Suprapubic skin (tissue), 4 donors: ENCODE data around the gene UCK2.

Experiments used
- CTCF ChIP-seq, 2 donors: fragments of 200-600 bp in 1 of 2; fragments of 450-650 bp in 1 of 2; sonication (generic) in 1 of 2; IDR thresholded peaks; one replicate each; pipeline ENCODE4 v1.5.1; 2016 to 2019; ENCODE audit warnings: antibody characterized with exemption in 2 of 2, mild to moderate bottlenecking in 1 of 2, moderate library complexity in 1 of 2
- EP300 ChIP-seq: sonication (generic); formaldehyde crosslinking; IDR thresholded peaks from one replicate; pipeline ENCODE4 v1.6.1; 2017; ENCODE audit warnings: antibody characterized with exemption
- POLR2A ChIP-seq, 2 donors: fragments of 450-650 bp; IDR thresholded peaks; one replicate each; pipeline ENCODE4 v1.6.1; 2017; ENCODE audit warnings: antibody characterized with exemption in 2 of 2, mild to moderate bottlenecking in 2 of 2, moderate library complexity in 2 of 2
- POLR2AphosphoS5 ChIP-seq, 3 donors: sonication (generic); formaldehyde crosslinking; IDR thresholded peaks; one replicate each; pipeline ENCODE4 v1.6.1; 2017; ENCODE audit warnings: antibody characterized with exemption in 3 of 3

GRCh38 chr1:165828103-165828668 is 772 bp downstream of the UCK2 start:
- peak in 1 of 2 donors; percentile 6 for TF ChIP-seq CTCF (IDR thresholded peaks at IDR 0.05)
- no peak for TF ChIP-seq POLR2A (IDR thresholded peaks at IDR 0.05)
- TF ChIP-seq EP300 = no peak
- TF ChIP-seq POLR2AphosphoS5 (IDR thresholded peaks at IDR 0.05) = no peak
